K562 (cell line): ENCODE results near the gene MMP2. TPM values are rescaled to one million over a fixed set of nuclear protein-coding genes. Genes with fewer than 3 reads are reported as not detected.

Source experiments
- ATAC-seq: fragments of 200-7000 bp; cut with Tn5 transposase; 3 replicates; pipeline ENCODE4 v1.9.1; 2020; ENCODE audit warnings: moderate library complexity
- BruUV-seq: library from RNA; stranded (reverse); fragments of 400-500 nt; replicated peaks from 2 replicates; lab custom pipeline; 2021; lab: Mats Ljungman, UMichigan
- CTCF ChIA-PET: fragments of 300-600 bp; formaldehyde crosslinking; extraction: SDS; loops from one replicate; lab custom pipeline; 2021; ENCODE audit warnings: low intra/inter-chr PET ratio; lab: Yijun Ruan, JAX
- POLR2A ChIA-PET: fragments of 300-600, 350-650 bp; sonication (Branson Sonifier 250); formaldehyde crosslinking; extraction: SDS; loops from one replicate; lab custom pipeline; 2021; ENCODE audit warnings: antibody characterized with exemption, inconsistent platforms; lab: Yijun Ruan, JAX
- DNase-seq, 4 experiments: peaks; one replicate each; pipeline versions ENCODE4 v3.0.0 to v3.0.0-alpha.2; 2011 to 2018; ENCODE audit warnings: low spot score in 3 of 4, mixed read lengths in 3 of 4; ENCODE audit errors: extremely low read depth in 1 of 4
- FAIRE-seq: peaks from 2 replicates; lab custom pipeline; 2011; peaks lifted over from hg19 to GRCh38; lab: Jason Lieb, UNC
- H2AFZ ChIP-seq: 2 replicates; pipeline ENCODE4 v1.6.0; 2011; ENCODE audit warnings: low read depth, low read length, control low read depth, inconsistent platforms
- H3K27ac ChIP-seq: fragments of 200-600 bp; 3 replicates; pipeline ENCODE4 v1.8.0; 2011; ENCODE audit warnings: low read depth, mild to moderate bottlenecking, control low read depth, inconsistent platforms, low read length, moderate library complexity, mixed read lengths; ENCODE audit errors: extremely low read depth
- H3K27me3 ChIP-seq, 2 experiments: fragments of 300-600 bp in 1 of 2; 2 replicates in 1 of 2; 3 replicates in 1 of 2; pipeline versions ENCODE4 v1.6.0 to v1.8.0; 2011; ENCODE audit warnings: inconsistent platforms in 2 of 2, low read length in 2 of 2, mild to moderate bottlenecking in 1 of 2, mixed read lengths in 1 of 2, moderate library complexity in 1 of 2; ENCODE audit not compliant: control insufficient read depth in 2 of 2, insufficient read depth in 2 of 2
- H3K36me3 ChIP-seq: fragments of 300-600 bp; 3 replicates; pipeline ENCODE4 v1.8.0; 2011; ENCODE audit warnings: mild to moderate bottlenecking, low read length, inconsistent platforms; ENCODE audit not compliant: control insufficient read depth, insufficient read depth
- H3K4me1 ChIP-seq, 2 experiments: fragments of 200-600 bp in 1 of 2; replicated peaks in 1 of 2; 2 replicates in 1 of 2; 3 replicates in 1 of 2; pipeline versions ENCODE4 v1.5.1 to v1.8.0; 2011; ENCODE audit warnings: inconsistent platforms in 2 of 2, low read length in 2 of 2, mild to moderate bottlenecking in 1 of 2, mixed read lengths in 1 of 2, moderate library complexity in 1 of 2; ENCODE audit not compliant: control insufficient read depth in 2 of 2, insufficient read depth in 2 of 2
- H3K4me2 ChIP-seq: 2 replicates; pipeline ENCODE4 v1.6.1; 2011; ENCODE audit warnings: low read length, control low read depth, inconsistent platforms, mixed read lengths; ENCODE audit not compliant: insufficient read depth
- H3K4me3 ChIP-seq: fragments of 200-600 bp; sonication (generic), shearing (Covaris generic); 2 replicates; pipeline ENCODE4 v1.5.1; 2016; ENCODE audit warnings: control low read depth, inconsistent platforms
- H3K79me2 ChIP-seq: fragments of 200-600 bp; 3 replicates; pipeline ENCODE4 v1.8.0; 2011; ENCODE audit warnings: low read length, inconsistent platforms; ENCODE audit not compliant: control insufficient read depth, insufficient read depth
- H3K9ac ChIP-seq, 2 experiments: 2 replicates each; pipeline versions ENCODE4 v1.6.0 to v1.6.1; 2011; ENCODE audit warnings: low read depth in 2 of 2, low read length in 2 of 2, control low read depth in 1 of 2, inconsistent platforms in 1 of 2, mild to moderate bottlenecking in 1 of 2, mixed read lengths in 1 of 2; ENCODE audit not compliant: insufficient read depth in 1 of 2
- H3K9me1 ChIP-seq: one replicate; pipeline ENCODE4 v1.6.0; 2011; ENCODE audit warnings: inconsistent platforms, mild to moderate bottlenecking, low read length, moderate library complexity; ENCODE audit not compliant: control insufficient read depth, insufficient read depth
- H3K9me3 ChIP-seq: replicated peaks from 2 replicates; pipeline ENCODE4 v1.5.1; 2011; ENCODE audit warnings: low read depth, low read length, inconsistent platforms; ENCODE audit not compliant: control insufficient read depth, insufficient read depth
- H4K20me1 ChIP-seq: replicated peaks from 2 replicates; pipeline ENCODE4 v1.6.1; 2011; ENCODE audit warnings: low read length, inconsistent platforms, mixed read lengths; ENCODE audit not compliant: control insufficient read depth, insufficient read depth
- AFF4 ChIP-seq: sonication (generic); formaldehyde crosslinking; IDR thresholded peaks from 2 replicates; pipeline ENCODE4 v1.8.0; 2023; ENCODE audit warnings: mild to moderate bottlenecking, missing genetic modification reagents
- BCOR ChIP-seq: fragments of 450-650 bp; IDR thresholded peaks from 2 replicates; pipeline ENCODE4 v1.6.1; 2016
- CBFA2T3 ChIP-seq: fragments of 450-650 bp; IDR thresholded peaks from 2 replicates; pipeline ENCODE4 v1.6.1; 2017
- ELK1 ChIP-seq: sonication (generic); formaldehyde crosslinking; IDR thresholded peaks from 2 replicates; pipeline ENCODE4 v1.8.1; 2022; ENCODE audit warnings: missing genetic modification reagents
- FOXO4 ChIP-seq: fragments of 450-650 bp; formaldehyde crosslinking; IDR thresholded peaks from 2 replicates; pipeline ENCODE4 v1.4.0; 2020; ENCODE audit warnings: mild to moderate bottlenecking, moderate library complexity
- KLF13 ChIP-seq: fragments of 450-650 bp; IDR thresholded peaks from 2 replicates; pipeline ENCODE4 v1.6.1; 2016; ENCODE audit warnings: missing genetic modification characterization, low read depth, mild to moderate bottlenecking, missing compliant biosample characterization, moderate library complexity, borderline replicate concordance
- MIER1 ChIP-seq: fragments of 450-650 bp; IDR thresholded peaks from 2 replicates; pipeline ENCODE4 v1.6.1; 2016; ENCODE audit warnings: antibody characterized with exemption, mild to moderate bottlenecking, low read depth
- NRF1 ChIP-seq, 2 experiments: fragments of 450-650 bp; IDR thresholded peaks in 1 of 2; conservative IDR thresholded peaks in 1 of 2; 2 replicates each; pipeline ENCODE4 v1.6.1; 2014; ENCODE audit warnings: mild to moderate bottlenecking in 2 of 2
- PTBP1 ChIP-seq: fragments of 200-400 bp; formaldehyde crosslinking; IDR thresholded peaks from 2 replicates; pipeline ENCODE4 v1.6.1; 2017; ENCODE audit warnings: low read depth, low read length
- TFE3 ChIP-seq: fragments of 450-650 bp; formaldehyde crosslinking; IDR thresholded peaks from 2 replicates; pipeline ENCODE4 v1.4.0; 2020; ENCODE audit warnings: mild to moderate bottlenecking, mixed read lengths
- U2AF2 ChIP-seq: fragments of 200-400 bp; formaldehyde crosslinking; optimal IDR thresholded peaks from 2 replicates; pipeline ENCODE3; 2017; ENCODE audit warnings: low read depth, mild to moderate bottlenecking, low read length
- ZNF174 ChIP-seq: fragments of 250-450 bp; sonication (Bioruptor Pico); IDR thresholded peaks from 2 replicates; pipeline ENCODE4 v1.4.0; 2020; ENCODE audit warnings: mild to moderate bottlenecking
- WGBS: fragments of 100-300 bp; shearing (Covaris generic); methylation state at CpG from one replicate; pipeline ENCODE4 v1.1.6; 2016; ENCODE audit warnings: low coverage, mixed read lengths; ENCODE audit not compliant: insufficient coverage; ENCODE audit errors: missing lambda C conversion rate; 5-methylcytosine and 5-hydroxymethylcytosine counted together
- in situ Hi-C: fragments of 300-500 bp; cut with MboI; formaldehyde crosslinking; loops from 4 replicates; pipeline ENCODE4 v1.15.0; 2018; ENCODE audit warnings: inconsistent platforms, mixed read lengths
- intact Hi-C: fragments of 100-400 bp; cut with micrococcal nuclease; formaldehyde crosslinking; loops from 2 replicates; pipeline ENCODE4 v1.14.2; 2022
- polyA plus RNA-seq, 8 experiments: library from polyadenylated mRNA; depleted of rRNA in 4 of 8; stranded (reverse) in 5 of 8; unstranded in 3 of 8; fragments of >200 nt; fragmentation: Nextera tagmentation in 2 of 8; fragmentation: Illumina TruSeq in 1 of 8; extraction: Ambion mirVana in 2 of 8; extraction: Trizol in 1 of 8; gene quantifications; 2 replicates each; pipeline versions ENCODE4 v1.2.1 to v1.2.3, GENCODE V29; 2011 to 2014; ENCODE audit warnings: inconsistent platforms in 1 of 8, missing spikeins in 1 of 8
- total RNA-seq, 7 experiments: library from RNA; depleted of rRNA in 6 of 7; stranded (reverse); fragments of >200 nt in 6 of 7; fragmentation: Illumina TruSeq in 2 of 7; extraction: Trizol in 2 of 7; gene quantifications; 2 replicates each; pipeline versions ENCODE4 v1.2.1 to v1.2.3, GENCODE V29; 2011 to 2021; ENCODE audit warnings: low replicate concordance in 1 of 7
- TF ChIP-seq, protein P1 (sequence below): fragments of 250-450 bp; sonication (Bioruptor Pico); IDR thresholded peaks from 2 replicates; pipeline ENCODE4 v1.8.0; 2022; ENCODE audit warnings: moderate library complexity, mild to moderate bottlenecking, inconsistent platforms
- TF ChIP-seq, protein P2 (sequence below): sonication (generic); formaldehyde crosslinking; IDR thresholded peaks from 2 replicates; pipeline ENCODE4 v1.9.0; 2022; ENCODE audit warnings: mild to moderate bottlenecking, missing genetic modification reagents

The MMP2 gene
- total and polyA plus RNA-seq, 9 of the 15 experiments (the other 6 are each of a cell fraction or from before 2014, with no cell fraction given): 0.05 to 0.53 TPM; not detected in 7

DNA sequence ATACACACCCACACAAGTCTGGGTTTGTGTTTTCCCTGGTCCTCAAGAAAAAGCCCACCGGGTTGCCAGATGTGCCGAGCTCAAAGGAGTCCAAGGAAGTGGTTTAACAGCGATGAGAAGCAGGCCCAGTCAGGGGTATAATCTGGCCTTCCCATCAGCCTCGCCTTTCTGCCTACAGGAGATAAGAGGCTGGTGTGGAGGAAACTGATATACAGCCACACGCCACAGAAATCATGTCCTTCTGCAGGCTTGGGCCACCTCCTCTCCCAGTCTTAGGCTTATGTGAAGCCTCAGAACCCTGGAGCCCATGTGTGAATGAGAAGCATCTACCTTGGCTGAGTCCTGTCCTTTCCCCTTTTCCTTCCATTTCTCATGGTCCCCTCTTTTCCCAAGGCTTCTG, 43.6 kb upstream of the MMP2 start:
- no peaks in the 10 kb centered on the region for H3K9me1 ChIP-seq
- FAIRE-seq (peak; percentile 78), DNase-seq (peak; percentile 19 to 74 (median 47)), ATAC-seq (peak; percentile 92)
- H4K20me1 ChIP-seq: no peaks in the 10 kb centered on the region
- peaks cover 0 to 17% of the 10 kb centered on the region in 2 experiments; a peak in 2 of 5 replicates for H3K27me3 ChIP-seq
- intact Hi-C loops (no loop called here), in situ Hi-C loops (no loop called here)
- no peaks in the 10 kb centered on the region for H3K9me3 ChIP-seq
- H3K79me2 ChIP-seq: no peaks in the 10 kb centered on the region
- H3K4me1 ChIP-seq: peaks cover 8 to 12% of the 10 kb centered on the region in 2 experiments; a peak in 4 of 5 replicates
- H3K4me3 ChIP-seq: no peak overlapping the region
- no peaks in the 10 kb centered on the region for H3K36me3 ChIP-seq
- no TSS peak for BruUV-seq
- H2AFZ ChIP-seq: no peak overlapping the region
- ChIA-PET CTCF (no interaction called here), POLR2A (no interaction called here)
- 2% methylated on average over 5 of the region's 5 CpGs for WGBS
- no peak overlapping the region for H3K27ac ChIP-seq
- H3K4me2 ChIP-seq: peak overlapping the region; percentile 12; the same call in 1 of the 2 replicates
- no peak overlapping the region for H3K9ac ChIP-seq
- TF ChIP-seq, protein P1, sequence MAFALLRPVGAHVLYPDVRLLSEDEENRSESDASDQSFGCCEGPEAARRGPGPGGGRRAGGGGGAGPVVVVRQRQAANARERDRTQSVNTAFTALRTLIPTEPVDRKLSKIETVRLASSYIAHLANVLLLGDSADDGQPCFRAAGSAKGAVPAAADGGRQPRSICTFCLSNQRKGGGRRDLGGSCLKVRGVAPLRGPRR (CRISPR knock-in tag): no peak
- TF ChIP-seq ZNF174 (CRISPR knock-in tag) (no peak), KLF13 (tag) (no peak), NRF1 (conservative IDR thresholded peaks at IDR 0.05 in 1 of 2, IDR thresholded peaks at IDR 0.05 in 1 of 2) (no peak), U2AF2 (no peak), CBFA2T3 (peak; percentile 90), ELK1 (CRISPR knock-in tag) (no peak), PTBP1 (no peak), AFF4 (CRISPR knock-in tag) (no peak), FOXO4 (CRISPR knock-in tag) (no peak), TFE3 (CRISPR knock-in tag) (no peak), BCOR (peak; percentile 38; the same call in 1 of the 2 replicates), MIER1 (no peak)
- TF ChIP-seq, protein P2, sequence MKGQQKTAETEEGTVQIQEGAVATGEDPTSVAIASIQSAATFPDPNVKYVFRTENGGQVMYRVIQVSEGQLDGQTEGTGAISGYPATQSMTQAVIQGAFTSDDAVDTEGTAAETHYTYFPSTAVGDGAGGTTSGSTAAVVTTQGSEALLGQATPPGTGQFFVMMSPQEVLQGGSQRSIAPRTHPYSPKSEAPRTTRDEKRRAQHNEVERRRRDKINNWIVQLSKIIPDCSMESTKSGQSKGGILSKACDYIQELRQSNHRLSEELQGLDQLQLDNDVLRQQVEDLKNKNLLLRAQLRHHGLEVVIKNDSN (CRISPR knock-in tag): no peak
